Fibroblast of lung (primary cell): ENCODE data around the gene PPM1A.

Experiments used
- CTCF ChIP-seq, 2 donors: IDR thresholded peaks in 1 of 2; conservative IDR thresholded peaks in 1 of 2; 1 replicate in 1 of 2; 2 replicates in 1 of 2; pipeline ENCODE4 v1.5.1; 2011 to 2012; ENCODE audit warnings: low read length in 2 of 2, control low read depth in 1 of 2, inconsistent platforms in 1 of 2, low read depth in 1 of 2, mild to moderate bottlenecking in 1 of 2
- EZH2 ChIP-seq: IDR thresholded peaks from 2 replicates; pipeline ENCODE4 v1.5.1; 2012; ENCODE audit warnings: low read length, control low read depth, mild to moderate bottlenecking; ENCODE audit errors: missing control alignments

- TF ChIP-seq CTCF (conservative IDR thresholded peaks at IDR 0.05 in 1 of 2, IDR thresholded peaks at IDR 0.05 in 1 of 2; ENCODE audit: low read depth in 1 of 2, low read length in 2 of 2), result no peak
- no peak for TF ChIP-seq EZH2
These were observed 31.3 kb upstream of the PPM1A start for GRCh38 chr14:60217713-60218112.
